Astrocyte (in vitro differentiated cells and primary cell): ENCODE results near the gene SULT2B1.

Experiments used
- CTCF ChIP-seq: IDR thresholded peaks from 2 replicates; pipeline ENCODE4 v1.5.1; 2011; ENCODE audit warnings: low read depth, mild to moderate bottlenecking, inconsistent platforms, low read length, moderate library complexity; ENCODE audit not compliant: insufficient read depth
- EZH2 ChIP-seq: IDR thresholded peaks from 2 replicates; pipeline ENCODE4 v1.6.1; 2012; ENCODE audit warnings: mild to moderate bottlenecking, low read length, inconsistent platforms; ENCODE audit not compliant: insufficient read depth

GRCh38 chr19:48616041-48616436 lies 64.1 kb downstream of the SULT2B1 start:
- no peak for TF ChIP-seq EZH2
- no peak for TF ChIP-seq CTCF
